HG03460 (cell line): ENCODE data around the gene RASL11B.
A peak's percentile ranks its signal among the peaks of the same experiment; 100 is the strongest.
"Not testable (repeated sequence)": the region's sequence is repeated elsewhere in the genome, so short reads cannot be mapped to it uniquely, and the experiment has no call there.

ENCODE experiments used
- ATAC-seq: cut with Tn5 transposase; IDR thresholded peaks from one replicate; pipeline ENCODE4 v1.9.1; 2021; ENCODE audit not compliant: unreplicated experiment

RASL11B gene, protein sequence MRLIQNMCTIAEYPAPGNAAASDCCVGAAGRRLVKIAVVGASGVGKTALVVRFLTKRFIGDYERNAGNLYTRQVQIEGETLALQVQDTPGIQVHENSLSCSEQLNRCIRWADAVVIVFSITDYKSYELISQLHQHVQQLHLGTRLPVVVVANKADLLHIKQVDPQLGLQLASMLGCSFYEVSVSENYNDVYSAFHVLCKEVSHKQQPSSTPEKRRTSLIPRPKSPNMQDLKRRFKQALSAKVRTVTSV

GRCh38 chr4:52861879-52862616 lies at the start of gene RASL11B:
Gene RASL11B, plus strand, starts transcription at chr4:52862317. Its CDS starts 191 bp downstream, at chr4:52862508.
- peak; percentile 99 for ATAC-seq

DNA sequence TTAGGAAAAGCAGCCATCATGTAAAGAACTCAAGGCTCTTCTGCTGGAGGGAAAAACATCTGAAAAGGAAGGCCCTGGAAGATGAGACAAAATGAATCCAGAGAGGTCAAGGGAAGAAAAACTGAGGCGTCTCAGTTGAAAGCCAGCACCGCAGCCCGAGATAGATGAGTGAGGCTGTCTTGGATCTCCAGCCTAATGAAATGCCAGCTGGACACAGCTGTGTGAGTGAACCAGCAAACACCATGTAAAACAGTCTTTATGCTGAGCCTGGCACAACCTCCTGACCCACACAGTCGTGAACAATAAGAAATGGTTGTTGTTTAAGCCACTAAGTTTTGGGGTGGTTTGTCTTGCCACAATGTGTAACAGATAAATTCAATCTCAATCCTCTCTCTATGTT lies 48.6 kb upstream of the RASL11B start:
- ATAC-seq, result no peak

- no peak for ATAC-seq
Measured at GRCh38 chr4:52822583-52822971, 39.5 kb upstream of the RASL11B start.

DNA sequence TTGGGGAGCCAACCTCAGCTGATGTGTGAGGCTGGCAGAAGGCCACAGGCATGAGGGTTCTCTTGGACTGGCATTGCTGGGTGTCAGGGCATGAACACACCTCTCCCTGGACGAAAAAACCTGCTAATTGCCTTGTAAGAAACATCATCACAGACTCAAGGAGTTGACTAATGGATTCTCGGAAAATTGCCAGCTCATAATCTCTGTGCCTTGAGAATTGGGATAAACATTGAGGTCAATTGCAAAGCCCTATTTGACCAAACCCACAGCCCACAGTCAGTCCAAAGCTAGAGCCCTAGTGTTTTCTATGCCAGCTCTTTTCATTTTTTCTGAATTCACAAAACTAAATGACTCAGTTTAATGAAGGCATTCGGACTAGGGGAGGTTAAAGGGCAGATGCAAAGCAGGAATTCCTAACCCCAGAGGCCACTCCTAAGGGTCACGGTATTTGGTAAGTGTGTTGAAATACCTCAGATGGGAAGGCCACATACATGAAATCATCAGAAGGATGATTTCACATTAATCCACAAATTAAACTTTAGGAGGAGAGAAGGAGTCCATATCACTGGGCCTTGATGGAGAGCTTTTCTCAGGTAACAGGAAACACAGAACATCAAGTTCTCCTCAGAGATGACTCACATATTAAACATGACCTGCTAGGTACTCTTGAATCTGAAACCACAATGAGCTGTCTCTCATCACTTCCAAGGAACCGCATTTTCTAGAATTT lies 39.0 kb upstream of the RASL11B start:
- ATAC-seq, result no peak

GRCh38 chr4:52823702-52824092 lies 38.4 kb upstream of the RASL11B start:
- ATAC-seq, result no peak

GRCh38 chr4:52824270-52824602 lies 37.9 kb upstream of the RASL11B start:
- ATAC-seq, result no peak

DNA sequence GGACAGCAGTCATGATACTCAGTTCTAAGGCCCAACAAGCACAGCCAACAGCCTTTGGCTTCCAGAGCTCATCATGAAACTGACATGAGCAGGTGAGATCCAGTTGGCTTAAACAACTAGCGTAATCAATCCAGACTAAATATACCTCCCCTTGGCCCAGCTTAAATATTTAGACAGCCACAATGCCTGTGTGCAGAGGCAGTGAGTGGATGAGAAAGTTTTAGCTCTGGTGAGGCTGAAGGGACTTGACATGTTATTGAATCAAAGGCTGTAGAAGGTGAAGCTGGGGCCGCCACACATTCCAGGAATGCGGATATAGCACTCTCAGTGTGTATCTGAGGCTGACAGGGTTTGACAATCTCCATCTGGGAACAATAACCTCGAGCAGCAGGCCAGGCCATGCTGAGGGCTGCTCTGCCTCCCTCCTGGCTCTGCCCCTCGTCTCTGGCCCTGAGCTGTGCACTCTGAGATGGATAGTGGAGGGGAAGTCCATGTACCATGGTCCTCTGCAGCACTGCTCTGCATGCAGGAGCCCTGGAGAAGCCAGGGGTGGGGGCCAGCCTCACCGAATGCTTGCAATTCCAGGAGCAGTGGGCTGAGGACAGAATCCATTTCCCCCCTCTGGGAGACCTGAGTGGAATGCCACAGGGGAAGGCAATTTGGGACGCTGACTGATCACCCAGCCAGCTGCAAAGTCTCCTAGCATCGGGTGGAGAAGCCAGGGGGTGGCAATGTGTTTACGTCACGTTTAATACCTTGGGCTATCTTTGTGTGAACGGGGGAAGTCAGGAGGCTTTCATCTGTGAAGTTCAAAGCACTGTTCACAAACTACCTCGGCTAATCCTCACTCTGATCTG lies 37.3 kb upstream of the RASL11B start:
- ATAC-seq, result no peak

GRCh38 chr4:52825460-52826090 lies 36.5 kb upstream of the RASL11B start:
- ATAC-seq, result no peak

GRCh38 chr4:52833941-52834525 lies 28.1 kb upstream of the RASL11B start:
- ATAC-seq, result no peak

GRCh38 chr4:52834641-52835456 lies 27.3 kb upstream of the RASL11B start:
- ATAC-seq, result not testable (repeated sequence)

DNA sequence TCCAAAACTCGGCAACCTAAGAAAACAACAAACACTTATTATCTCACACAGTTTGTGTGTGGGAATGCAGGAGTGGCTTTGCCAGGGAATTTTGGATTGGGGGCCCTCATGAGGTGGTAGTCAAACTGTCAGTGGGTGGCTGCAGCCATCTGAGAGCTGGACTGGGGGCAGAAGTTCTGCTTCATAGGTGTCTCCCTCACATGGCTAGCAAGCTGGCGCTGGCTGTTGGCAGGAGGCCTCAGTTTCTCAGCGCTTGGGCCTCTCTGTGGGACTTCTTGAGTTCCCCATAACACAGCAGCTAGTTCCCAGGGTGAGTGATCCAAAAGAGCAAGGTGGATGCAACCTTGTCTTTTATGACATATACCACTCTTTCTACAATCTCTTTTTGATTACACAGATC lies 26.0 kb upstream of the RASL11B start:
- ATAC-seq, result no peak

- ATAC-seq, result no peak
Measured at GRCh38 chr4:52836678-52837077, 25.4 kb upstream of the RASL11B start.

DNA sequence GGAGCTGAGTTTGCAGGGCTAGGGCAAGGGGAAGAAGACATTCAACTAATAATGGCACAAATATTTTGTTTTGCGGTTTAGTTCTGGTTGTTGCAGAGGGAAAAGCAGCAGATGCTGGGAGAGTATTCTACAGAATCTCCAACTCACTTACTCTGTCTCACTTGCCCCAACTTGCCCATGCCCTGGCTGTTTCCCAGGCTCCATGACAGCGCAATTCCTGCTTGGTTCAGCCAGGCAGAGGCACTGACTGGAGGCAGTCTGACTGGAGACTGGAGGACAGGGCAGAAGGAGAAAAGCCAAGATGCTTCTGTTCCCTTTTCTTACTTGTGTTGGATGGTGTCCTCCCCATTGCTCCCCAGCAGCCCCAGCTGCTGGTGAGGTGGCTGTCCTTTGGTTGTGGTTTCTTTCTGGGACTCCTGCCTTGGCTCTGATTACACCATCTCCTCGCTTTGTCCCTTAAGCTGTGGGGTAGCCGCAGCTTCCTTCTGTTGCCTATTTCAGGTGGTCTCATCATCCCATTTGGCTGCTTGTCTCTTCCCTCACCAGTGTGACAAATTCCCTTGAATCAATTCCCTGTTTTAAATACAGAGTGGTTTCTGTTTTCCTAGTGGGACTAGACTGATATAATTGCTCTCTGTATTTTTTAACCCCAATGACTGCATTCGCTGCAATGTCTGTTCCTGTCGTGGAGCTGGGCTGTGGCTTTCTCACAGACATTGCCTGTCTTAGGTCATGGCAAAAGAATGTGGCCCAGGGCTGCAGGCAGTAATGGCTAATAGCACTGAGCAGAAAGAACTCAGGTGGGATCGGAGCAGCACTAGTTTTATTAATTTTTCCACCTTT lies 24.2 kb upstream of the RASL11B start:
- ATAC-seq, result no peak

DNA sequence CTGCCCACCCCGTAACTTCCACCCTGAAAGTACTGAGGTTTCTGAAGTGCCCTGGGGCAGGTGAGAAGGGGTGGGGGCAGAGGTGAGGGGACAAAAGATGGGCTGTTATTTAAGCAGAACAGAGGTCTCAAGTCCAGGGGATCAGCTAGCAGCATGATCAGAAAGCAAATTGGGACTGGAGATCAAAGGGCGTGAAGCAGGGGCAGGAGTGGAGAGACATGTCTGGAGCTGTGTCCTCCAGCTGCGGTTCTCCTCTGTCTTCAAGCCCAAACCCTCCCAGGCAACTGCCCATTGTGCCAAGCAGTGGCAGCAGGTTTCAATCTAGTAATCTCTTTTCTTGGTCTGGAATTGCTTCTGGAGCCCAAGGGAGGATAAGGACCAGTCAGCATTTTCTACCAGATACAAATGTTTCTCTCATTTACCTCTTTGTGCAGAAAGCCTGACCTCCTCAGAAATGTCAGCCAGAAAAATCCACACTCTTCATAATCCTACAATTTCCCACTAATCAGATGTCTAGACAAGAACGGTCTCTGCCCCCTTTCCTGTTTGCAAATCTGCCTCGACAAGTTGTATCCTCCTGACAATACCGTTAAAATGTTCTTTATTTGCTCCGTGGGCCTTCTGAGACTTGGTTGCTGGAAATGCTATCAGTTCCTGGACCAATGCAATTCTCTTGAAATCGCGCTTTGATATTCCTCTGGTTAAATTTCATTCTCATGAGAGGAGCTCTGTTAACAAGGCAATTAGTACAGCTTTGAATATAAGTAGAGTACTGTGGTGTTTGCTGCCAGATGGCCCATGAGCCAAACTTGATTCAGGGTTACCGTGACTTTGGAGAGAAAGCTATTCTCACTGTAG lies 23.2 kb upstream of the RASL11B start:
- ATAC-seq, result no peak

DNA sequence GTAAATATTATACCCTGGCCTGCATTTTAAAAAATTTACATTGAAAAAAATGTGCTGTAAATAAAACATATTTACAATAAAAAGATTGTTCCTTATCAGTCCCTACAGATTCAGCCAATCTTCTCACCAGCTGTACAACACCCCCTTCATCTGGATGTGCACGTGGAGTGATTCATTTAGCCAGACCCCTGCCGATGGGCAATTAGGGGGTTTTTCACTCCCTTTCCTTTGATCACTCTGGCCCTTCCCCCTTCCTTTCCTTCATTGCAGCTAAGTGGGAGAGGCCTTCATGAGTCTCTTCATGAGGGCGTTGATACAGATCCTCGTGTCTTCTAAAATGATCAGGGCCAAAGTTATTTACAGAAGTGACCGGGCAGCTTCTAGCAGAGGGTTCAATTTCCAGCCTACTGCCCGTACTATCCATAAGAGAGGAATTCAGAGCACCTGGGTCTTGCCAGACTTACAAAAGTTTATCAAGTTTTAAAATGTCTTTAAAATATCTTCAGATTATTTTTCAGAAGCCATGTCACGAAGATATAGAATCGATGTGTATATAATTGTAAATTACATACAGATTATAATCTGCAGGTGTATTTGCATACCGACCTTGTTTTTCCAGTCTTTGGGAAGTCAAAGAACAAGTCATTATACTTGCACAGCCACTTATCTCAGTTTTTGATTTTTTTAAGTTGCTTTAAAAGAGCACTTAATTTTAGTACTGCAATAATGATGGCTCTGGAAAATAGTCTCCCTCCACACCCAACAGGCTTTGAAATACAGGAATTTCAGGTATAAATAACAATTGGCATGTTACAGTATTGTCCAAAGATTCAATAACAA lies 21.4 kb upstream of the RASL11B start:
- no peak for ATAC-seq

DNA sequence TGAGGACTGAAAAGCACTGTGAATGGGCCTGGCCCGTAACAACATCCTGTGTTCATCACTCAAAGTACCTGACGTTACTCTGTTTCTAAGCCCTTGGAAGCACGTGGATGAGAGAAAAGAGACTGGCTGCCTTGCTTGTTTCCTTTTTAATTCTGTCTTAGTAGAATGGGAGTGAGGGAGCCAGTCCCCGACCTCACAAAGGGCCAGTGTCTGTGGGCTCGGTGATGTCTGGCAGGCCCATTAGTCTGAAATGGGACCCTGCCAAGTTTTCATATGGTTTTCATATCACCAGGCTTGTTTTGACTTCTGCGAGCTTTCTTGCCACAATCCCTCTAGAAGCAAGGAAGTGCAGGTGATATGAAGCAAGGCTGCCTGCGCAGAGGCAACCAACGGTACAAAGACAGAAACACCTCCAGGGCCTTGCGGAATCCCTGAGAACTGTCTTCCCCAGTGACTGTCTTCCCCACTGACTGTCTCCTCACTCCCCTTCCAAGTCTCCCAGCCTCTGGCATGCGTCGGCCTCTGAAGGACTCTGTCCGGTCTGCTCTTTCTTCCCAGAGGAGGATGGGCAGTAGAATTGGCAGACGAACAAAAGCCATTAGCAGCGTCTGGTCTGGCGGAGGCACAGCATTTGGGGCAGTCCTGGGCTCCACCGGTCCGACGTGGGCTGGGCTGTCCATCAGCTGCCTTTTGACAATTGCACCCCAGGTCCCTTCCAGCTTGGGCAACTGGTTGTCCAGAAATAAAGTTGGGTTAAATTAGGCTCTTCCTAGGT lies 20.2 kb upstream of the RASL11B start:
- ATAC-seq, result no peak
